Measurements from ENCODE around the gene BMPR1A. TPM values are rescaled to one million over a fixed set of nuclear protein-coding genes. Genes with fewer than 3 reads are reported as not detected.

The BMPR1A gene
- total RNA-seq, 1 experiment from 2014 or later, result 104 TPM

- ATAC-seq, result no peak
- no peak for DNase-seq (ENCODE audit: low spot score)
Observed at GRCh38 chr10:86708783-86709380, 47.5 kb upstream of the BMPR1A start.

GRCh38 chr10:86709396-86710185, 46.8 kb upstream of the BMPR1A start:
- peaks cover 4% of the 10 kb centered on the region; the same call in 1 of the 2 replicates for H3K27me3 Mint-ChIP-seq (ENCODE audit: low read depth)
- POLR2A ChIA-PET, result no interaction called here
- H3K36me3 Mint-ChIP-seq, result no peaks in the 10 kb centered on the region
- DNase-seq (ENCODE audit: low spot score), result no peak
- CTCF ChIA-PET, result interaction anchor here (1.2 kb wide), 1 partner anchor 207 kb away, joined by 3 read pairs; no protein-coding TSS in a partner anchor
- peaks cover 58% of the 10 kb centered on the region for H3K4me1 Mint-ChIP-seq
- no peaks in the 10 kb centered on the region for H3K9me3 Mint-ChIP-seq
- H3K27ac Mint-ChIP-seq, result peak overlapping the region; percentile 63; the same call in 1 of the 2 replicates
- H3K4me3 Mint-ChIP-seq, result no peak overlapping the region
- TF ChIP-seq FOXK1 (CRISPR knock-in tag; IDR thresholded peaks at IDR 0.05) (no peak), ZNF232 (CRISPR knock-in tag; IDR thresholded peaks at IDR 0.05) (no peak), HMGA2 (CRISPR knock-in tag; IDR thresholded peaks at IDR 0.05) (no peak), TEAD1 (CRISPR knock-in tag; IDR thresholded peaks at IDR 0.05) (no peak), ATF2 (CRISPR knock-in tag; IDR thresholded peaks at IDR 0.05; ENCODE audit: borderline replicate concordance, low read depth) (no peak), GABPB1 (CRISPR knock-in tag; IDR thresholded peaks at IDR 0.05) (no peak), NFATC4 (CRISPR knock-in tag; IDR thresholded peaks at IDR 0.05) (no peak), CREM (CRISPR knock-in tag; IDR thresholded peaks at IDR 0.05) (no peak), CREB1 (CRISPR knock-in tag; IDR thresholded peaks at IDR 0.05) (no peak), CDX4 (CRISPR knock-in tag; IDR thresholded peaks at IDR 0.05; ENCODE audit: borderline replicate concordance) (no peak), EMX1 (CRISPR knock-in tag; IDR thresholded peaks at IDR 0.05) (no peak), ZNF219 (CRISPR knock-in tag; IDR thresholded peaks at IDR 0.05; ENCODE audit: borderline replicate concordance) (no peak), NR2C2 (CRISPR knock-in tag; IDR thresholded peaks at IDR 0.05) (no peak), ZBTB43 (CRISPR knock-in tag; IDR thresholded peaks at IDR 0.05) (no peak), PRRX2 (CRISPR knock-in tag; IDR thresholded peaks at IDR 0.05) (no peak), ZNF416 (CRISPR knock-in tag; IDR thresholded peaks at IDR 0.05) (no peak), SOX15 (CRISPR knock-in tag; IDR thresholded peaks at IDR 0.05) (no peak), ZNF512 (CRISPR knock-in tag; IDR thresholded peaks at IDR 0.05; ENCODE audit: borderline replicate concordance) (no peak), AFF4 (CRISPR knock-in tag; IDR thresholded peaks at IDR 0.05; ENCODE audit: borderline replicate concordance) (no peak)
- no peak for ATAC-seq

More at GRCh38 chr10:86708783-86709380, 47.5 kb upstream of the BMPR1A start:
- POLR2A ChIA-PET, result interaction anchor here (0.8 kb wide), 1 partner anchor 49 kb away, joined by 3 read pairs; no protein-coding TSS in a partner anchor
- CTCF ChIA-PET, result interaction anchor here (1.0 to 1.2 kb wide), 2 partner anchors 13 to 207 kb away, joined by 3 read pairs; no protein-coding TSS in a partner anchor
- TF ChIP-seq E2F5 (CRISPR knock-in tag; IDR thresholded peaks at IDR 0.05), result no peak
- TF ChIP-seq NR1H2 (CRISPR knock-in tag; IDR thresholded peaks at IDR 0.05), result no peak
- TF ChIP-seq ZNF138 (CRISPR knock-in tag; conservative IDR thresholded peaks at IDR 0.05), result no peak
- no peak for TF ChIP-seq EMX1 (CRISPR knock-in tag; IDR thresholded peaks at IDR 0.05)
- no peak for TF ChIP-seq ZNF219 (CRISPR knock-in tag; IDR thresholded peaks at IDR 0.05; ENCODE audit: borderline replicate concordance)
- TF ChIP-seq FOXJ3 (CRISPR knock-in tag; IDR thresholded peaks at IDR 0.05; ENCODE audit: borderline replicate concordance), result no peak
- Mint-ChIP-seq H3K27me3 (ENCODE audit: low read depth) (peaks cover 4% of the 10 kb centered on the region; the same call in 1 of the 2 replicates), H3K9me3 (no peaks in the 10 kb centered on the region), H3K27ac (no peak overlapping the region), H3K4me3 (no peak overlapping the region), H3K4me1 (peaks cover 54% of the 10 kb centered on the region), H3K36me3 (no peaks in the 10 kb centered on the region)
